HG02642 (cell line): ENCODE measurements around the gene HDC.
A peak's percentile ranks its signal among the peaks of the same experiment; 100 is the strongest.

ENCODE experiments used
- ATAC-seq: cut with Tn5 transposase; IDR thresholded peaks from one replicate; pipeline ENCODE4 v1.9.1; 2021; ENCODE audit warnings: mild to moderate bottlenecking; ENCODE audit not compliant: unreplicated experiment, poor library complexity

HDC gene

GRCh38 chr15:50256188-50257041, 9.1 kb downstream of the HDC start:
- no peak for ATAC-seq

GRCh38 chr15:50252556-50252955, 13.0 kb downstream of the HDC start:
- no peak for ATAC-seq

GRCh38 chr15:50251638-50252182, 13.8 kb downstream of the HDC start:
- ATAC-seq = no peak

GRCh38 chr15:50250760-50251394, 14.6 kb downstream of the HDC start:
- ATAC-seq = no peak

GRCh38 chr15:50249704-50250103, 15.8 kb downstream of the HDC start:
- ATAC-seq = no peak

- ATAC-seq = no peak
Measured at GRCh38 chr15:50248994-50249582, 16.4 kb downstream of the HDC start.

- ATAC-seq = peak; percentile 94
Measured at GRCh38 chr15:50247819-50248655, 17.5 kb downstream of the HDC start.

- no peak for ATAC-seq
Measured at GRCh38 chr15:50246631-50247030, 18.9 kb downstream of the HDC start.

- ATAC-seq = no peak
Measured at GRCh38 chr15:50244959-50245624, 20.4 kb downstream of the HDC start.

GRCh38 chr15:50244153-50244552, 21.4 kb downstream of the HDC start:
- no peak for ATAC-seq

GRCh38 chr15:50241684-50242450, 23.7 kb downstream of the HDC start:
- no peak for ATAC-seq

- ATAC-seq = no peak
Measured at GRCh38 chr15:50238255-50238654, 27.3 kb downstream of the HDC start.

- no peak for ATAC-seq
Measured at GRCh38 chr15:50236433-50236832, 29.1 kb downstream of the HDC start.

GRCh38 chr15:50235794-50236193, 29.7 kb downstream of the HDC start:
- ATAC-seq = no peak

- ATAC-seq = no peak
Measured at GRCh38 chr15:50234764-50235163, 30.8 kb downstream of the HDC start.

GRCh38 chr15:50233192-50233736, 32.3 kb downstream of the HDC start:
- ATAC-seq = no peak

- ATAC-seq = no peak
Measured at GRCh38 chr15:50232791-50233190, 32.7 kb downstream of the HDC start.

- ATAC-seq = no peak
Measured at GRCh38 chr15:50231761-50232160, 33.8 kb downstream of the HDC start.

GRCh38 chr15:50229336-50229735, 36.2 kb downstream of the HDC start:
- no peak for ATAC-seq
